CD14-positive monocyte (primary cell): ENCODE measurements around the gene GRK5. TPM values are rescaled to one million over a fixed set of nuclear protein-coding genes. Genes with fewer than 3 reads are reported as not detected.
A peak's percentile ranks its signal among the peaks of the same experiment; 100 is the strongest.

Experiments
- DNase-seq, 3 donors: peaks; one replicate each; pipeline ENCODE4 v3.0.0-alpha.2; 2011 to 2022
- H2AFZ ChIP-seq: 2 replicates; pipeline ENCODE4 v1.6.0; 2012; ENCODE audit warnings: mild to moderate bottlenecking, low read depth, low read length, inconsistent platforms; ENCODE audit not compliant: insufficient read depth, poor library complexity, severe bottlenecking
- H3K27ac ChIP-seq, 2 donors: 1 replicate in 1 of 2; 2 replicates in 1 of 2; pipeline ENCODE4 v1.5.1; 2012 to 2013; ENCODE audit warnings: low read length in 2 of 2, control low read depth in 1 of 2, inconsistent platforms in 1 of 2, low read depth in 1 of 2, mild to moderate bottlenecking in 1 of 2
- H3K27me3 ChIP-seq, 2 donors: one replicate each; pipeline versions ENCODE4 v1.6.0 to v1.6.1; 2011 to 2013; ENCODE audit warnings: low read length in 2 of 2; ENCODE audit not compliant: control insufficient read depth in 2 of 2, insufficient read depth in 2 of 2
- H3K36me3 ChIP-seq, 2 donors: replicated peaks in 1 of 2; 1 replicate in 1 of 2; 2 replicates in 1 of 2; pipeline versions ENCODE4 v1.5.1 to v1.6.1; 2012 to 2013; ENCODE audit warnings: low read length in 2 of 2, control low read depth in 1 of 2, inconsistent platforms in 1 of 2, mild to moderate bottlenecking in 1 of 2; ENCODE audit not compliant: insufficient read depth in 2 of 2, control insufficient read depth in 1 of 2
- H3K4me1 ChIP-seq, 2 donors: 1 replicate in 1 of 2; 2 replicates in 1 of 2; pipeline versions ENCODE4 v1.5.1 to v1.6.1; 2012 to 2013; ENCODE audit warnings: low read length in 2 of 2, control low read depth in 1 of 2, inconsistent platforms in 1 of 2, mild to moderate bottlenecking in 1 of 2, moderate library complexity in 1 of 2; ENCODE audit not compliant: insufficient read depth in 2 of 2, control insufficient read depth in 1 of 2
- H3K4me2 ChIP-seq: replicated peaks from 2 replicates; pipeline ENCODE3; 2012; ENCODE audit warnings: low read length, moderate library complexity, mild to moderate bottlenecking; ENCODE audit not compliant: poor library complexity, severe bottlenecking; ENCODE audit errors: extremely low read depth
- H3K4me3 ChIP-seq, 3 experiments: fragments of 200-600 bp in 1 of 3; sonication (generic) in 1 of 3; replicated peaks in 1 of 3; 1 replicate in 2 of 3; 2 replicates in 1 of 3; pipeline ENCODE4 v1.5.1; 2011 to 2013; ENCODE audit warnings: low read length in 3 of 3, mild to moderate bottlenecking in 3 of 3, control low read depth in 2 of 3, low read depth in 2 of 3, inconsistent platforms in 1 of 3, moderate library complexity in 1 of 3
- H3K79me2 ChIP-seq: 2 replicates; pipeline ENCODE4 v1.6.0; 2012; ENCODE audit warnings: mild to moderate bottlenecking, control low read depth, inconsistent platforms, low read length, moderate library complexity; ENCODE audit not compliant: insufficient read depth
- H3K9ac ChIP-seq: 2 replicates; pipeline ENCODE4 v1.6.0; 2017; ENCODE audit warnings: low read length, mild to moderate bottlenecking; ENCODE audit not compliant: insufficient read depth, poor library complexity, severe bottlenecking
- H3K9me3 ChIP-seq, 2 donors: replicated peaks in 1 of 2; 1 replicate in 1 of 2; 2 replicates in 1 of 2; pipeline versions ENCODE4 v1.5.1 to v1.6.1; 2012 to 2013; ENCODE audit warnings: low read length in 2 of 2, control low read depth in 1 of 2; ENCODE audit not compliant: control insufficient read depth in 1 of 2, insufficient read depth in 1 of 2
- H4K20me1 ChIP-seq: 2 replicates; pipeline ENCODE4 v1.6.0; 2012; ENCODE audit warnings: mild to moderate bottlenecking, low read length, control low read depth, moderate library complexity; ENCODE audit not compliant: insufficient read depth
- H3K27ac Mint-ChIP-seq, 7 donors: one replicate each; pipeline ENCODE4 v1.8.0; 2020; ENCODE audit warnings: mild to moderate bottlenecking in 7 of 7, mixed read lengths in 7 of 7, moderate library complexity in 6 of 7, inconsistent platforms in 2 of 7
- H3K27me3 Mint-ChIP-seq, 3 donors: one replicate each; pipeline ENCODE4 v1.8.0; 2021 to 2022; ENCODE audit warnings: low read depth in 3 of 3, mild to moderate bottlenecking in 3 of 3, mixed read lengths in 3 of 3, moderate library complexity in 3 of 3, inconsistent platforms in 1 of 3
- H3K36me3 Mint-ChIP-seq, 2 donors: one replicate each; pipeline ENCODE4 v1.8.0; 2020; ENCODE audit warnings: mixed read lengths in 2 of 2, inconsistent platforms in 1 of 2, mild to moderate bottlenecking in 1 of 2
- H3K4me1 Mint-ChIP-seq: one replicate; pipeline ENCODE4 v1.8.0; 2020; ENCODE audit warnings: mild to moderate bottlenecking, mixed read lengths
- H3K4me3 Mint-ChIP-seq, 2 donors: one replicate each; pipeline ENCODE4 v1.8.0; 2020; ENCODE audit warnings: mild to moderate bottlenecking in 2 of 2, mixed read lengths in 2 of 2, moderate library complexity in 1 of 2
- H3K9me3 Mint-ChIP-seq, 7 donors: one replicate each; pipeline ENCODE4 v1.8.0; 2020 to 2022; ENCODE audit warnings: mixed read lengths in 7 of 7, mild to moderate bottlenecking in 6 of 7, moderate library complexity in 6 of 7, inconsistent platforms in 2 of 7
- CTCF ChIP-seq: fragments of 200-600 bp; IDR thresholded peaks from one replicate; pipeline ENCODE4 v1.8.0; 2022; ENCODE audit warnings: antibody characterized with exemption, mild to moderate bottlenecking
- WGBS: methylation state at CpG from one replicate; pipeline ENCODE4 v1.1.5; 2013; ENCODE audit warnings: missing lambda C conversion rate; ENCODE audit not compliant: insufficient coverage; 5-methylcytosine and 5-hydroxymethylcytosine counted together
- intact Hi-C, 2 donors: fragments of 100-400 bp; cut with micrococcal nuclease; formaldehyde crosslinking; loops; one replicate each; pipeline versions ENCODE4 v1.15.0 to v1.15.1; 2023
- polyA plus RNA-seq, 3 donors: library from polyadenylated mRNA; depleted of rRNA in 1 of 3; unstranded in 2 of 3; stranded (reverse) in 1 of 3; fragments of 300-500 nt in 2 of 3; fragments of >200 nt in 1 of 3; fragmentation: Illumina TruSeq in 2 of 3; gene quantifications; 1 replicate in 2 of 3; 2 replicates in 1 of 3; pipeline ENCODE4 v1.2.3, GENCODE V29; 2012 to 2021

Gene GRK5
- polyA plus RNA-seq, 3 donors, result 1.2 to 6.5 (median 2.8) TPM

- Histone ChIP-seq H3K27me3 (no peaks in the 10 kb centered on the region), H3K4me2 (no peak overlapping the region), H3K9me3 (no peaks in the 10 kb centered on the region), H4K20me1 (no peaks in the 10 kb centered on the region), H3K79me2 (no peaks in the 10 kb centered on the region), H3K4me1 (no peaks in the 10 kb centered on the region), H3K36me3 (peaks cover 13 to 18% of the 10 kb centered on the region in 2 donors), H3K4me3 (no peak overlapping the region), H3K27ac (no peak overlapping the region), H3K9ac (no peak overlapping the region), H2AFZ (no peak overlapping the region)
- no peak for TF ChIP-seq CTCF
- Mint-ChIP-seq H3K4me1 (no peaks in the 10 kb centered on the region), H3K9me3 (no peaks in the 10 kb centered on the region), H3K27me3 (peaks cover 0 to 1% (median 0%) of the 10 kb centered on the region in 3 donors), H3K27ac (no peak overlapping the region), H3K4me3 (no peak overlapping the region), H3K36me3 (peaks cover 27 to 42% of the 10 kb centered on the region in 2 donors)
- DNase-seq, result no peak
- intact Hi-C loops, result no loop called here
- 97% methylated on average over 16 of the region's 16 CpGs for WGBS
These were observed 244.0 kb downstream of the GRK5 start for GRCh38 chr10:119451300-119451896.

GRCh38 chr10:119452396-119452795 lies 245.0 kb downstream of the GRK5 start:
- Mint-ChIP-seq H3K27ac (peak overlapping the region in 1 of 7 donors; percentile 36), H3K4me1 (no peaks in the 10 kb centered on the region), H3K9me3 (no peaks in the 10 kb centered on the region), H3K27me3 (peaks cover 0 to 4% (median 0%) of the 10 kb centered on the region in 3 donors), H3K4me3 (no peak overlapping the region), H3K36me3 (peaks cover 24 to 43% of the 10 kb centered on the region in 2 donors)
- Histone ChIP-seq H3K4me1 (no peaks in the 10 kb centered on the region), H3K9ac (no peak overlapping the region), H3K4me2 (no peak overlapping the region), H2AFZ (no peak overlapping the region), H3K27ac (no peak overlapping the region), H3K79me2 (no peaks in the 10 kb centered on the region), H3K9me3 (no peaks in the 10 kb centered on the region), H3K36me3 (peaks cover 13 to 18% of the 10 kb centered on the region in 2 donors), H4K20me1 (no peaks in the 10 kb centered on the region), H3K4me3 (no peak overlapping the region), H3K27me3 (no peaks in the 10 kb centered on the region)
- WGBS, result 97% methylated on average over 14 of the region's 14 CpGs
- DNase-seq, result no peak
- intact Hi-C loops, result no loop called here
- TF ChIP-seq CTCF, result no peak
